ENCODE measurements around the gene DOCK1.

The DOCK1 gene

DNA sequence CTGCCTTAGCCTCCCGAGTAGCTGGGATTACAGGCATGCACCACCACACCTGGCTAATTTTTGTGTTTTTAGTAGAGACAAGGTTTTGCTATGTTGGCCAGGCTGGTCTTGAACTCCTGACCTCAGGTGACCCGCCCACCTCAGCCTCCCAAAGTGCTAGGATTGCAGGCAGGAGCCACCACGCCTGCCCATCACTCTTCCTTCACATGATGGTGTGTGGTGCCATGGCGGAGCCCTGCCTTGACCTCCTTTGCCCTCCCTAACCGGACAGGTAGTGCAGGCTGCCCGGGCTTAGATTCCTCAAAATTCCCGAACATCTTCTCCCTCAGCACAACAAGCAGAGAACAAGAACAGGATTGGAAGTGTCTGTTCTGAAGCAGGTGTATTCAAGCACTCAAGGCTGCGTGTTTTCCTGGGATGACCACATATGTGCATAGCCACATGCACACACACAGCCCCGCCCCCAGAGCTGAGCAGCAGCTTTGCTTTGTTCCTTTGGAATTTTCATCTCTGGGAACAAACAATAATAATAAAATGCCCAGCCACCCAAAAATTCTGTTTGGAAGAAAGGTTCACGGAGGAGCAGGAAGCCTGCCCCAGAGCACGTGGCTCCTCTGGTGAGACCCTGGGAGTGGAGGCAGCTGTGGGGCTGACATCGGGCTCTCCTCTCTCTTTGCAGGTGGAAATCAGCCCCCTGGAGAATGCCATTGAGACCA is 512.6 kb downstream of the DOCK1 start:
- TF ChIP-seq, protein P1, sequence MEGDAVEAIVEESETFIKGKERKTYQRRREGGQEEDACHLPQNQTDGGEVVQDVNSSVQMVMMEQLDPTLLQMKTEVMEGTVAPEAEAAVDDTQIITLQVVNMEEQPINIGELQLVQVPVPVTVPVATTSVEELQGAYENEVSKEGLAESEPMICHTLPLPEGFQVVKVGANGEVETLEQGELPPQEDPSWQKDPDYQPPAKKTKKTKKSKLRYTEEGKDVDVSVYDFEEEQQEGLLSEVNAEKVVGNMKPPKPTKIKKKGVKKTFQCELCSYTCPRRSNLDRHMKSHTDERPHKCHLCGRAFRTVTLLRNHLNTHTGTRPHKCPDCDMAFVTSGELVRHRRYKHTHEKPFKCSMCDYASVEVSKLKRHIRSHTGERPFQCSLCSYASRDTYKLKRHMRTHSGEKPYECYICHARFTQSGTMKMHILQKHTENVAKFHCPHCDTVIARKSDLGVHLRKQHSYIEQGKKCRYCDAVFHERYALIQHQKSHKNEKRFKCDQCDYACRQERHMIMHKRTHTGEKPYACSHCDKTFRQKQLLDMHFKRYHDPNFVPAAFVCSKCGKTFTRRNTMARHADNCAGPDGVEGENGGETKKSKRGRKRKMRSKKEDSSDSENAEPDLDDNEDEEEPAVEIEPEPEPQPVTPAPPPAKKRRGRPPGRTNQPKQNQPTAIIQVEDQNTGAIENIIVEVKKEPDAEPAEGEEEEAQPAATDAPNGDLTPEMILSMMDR (IDR thresholded peaks at IDR 0.05; ENCODE audit: control insufficient read depth, insufficient read depth, low read depth, low read length, missing control alignments): no peak
- no peak for DNase-seq (ENCODE audit: low read depth)
- H3K4me3 ChIP-seq (ENCODE audit: control insufficient read depth, low read depth, low read length): no peak overlapping the region

DNA sequence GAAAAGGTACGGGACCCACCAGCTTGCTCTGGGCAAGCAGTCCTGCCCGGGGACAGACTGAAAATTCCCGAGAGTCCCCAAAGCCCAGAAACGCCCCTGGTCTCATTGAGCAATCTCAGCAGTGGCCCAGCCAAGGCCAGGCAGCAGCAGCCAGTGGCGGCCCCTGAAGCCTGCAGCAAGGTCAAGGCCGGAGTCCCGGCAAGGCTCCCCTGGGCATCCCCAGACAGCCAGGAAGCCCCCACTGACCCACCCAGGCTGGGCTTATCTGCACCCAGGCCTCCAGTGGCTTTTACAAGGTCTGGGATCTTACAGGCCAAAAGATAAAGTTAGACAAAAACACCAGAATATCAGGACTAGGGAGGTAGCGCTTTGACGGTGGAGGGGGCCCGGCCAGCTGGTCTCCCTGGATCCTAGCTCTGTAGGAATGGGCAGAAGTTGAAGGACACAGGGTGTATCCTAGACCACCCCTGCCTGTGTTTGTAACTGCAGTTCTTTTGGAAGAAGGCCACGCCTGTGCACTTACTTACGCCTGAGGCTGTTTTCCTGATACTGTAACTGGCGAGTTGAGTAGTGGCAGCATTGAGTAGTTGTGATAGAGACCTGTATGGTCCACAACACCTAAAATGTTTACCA is 513.4 kb downstream of the DOCK1 start:
- TF ChIP-seq, protein P1 (IDR thresholded peaks at IDR 0.05; ENCODE audit: control insufficient read depth, insufficient read depth, low read depth, low read length, missing control alignments): no peak
- H3K4me3 ChIP-seq (ENCODE audit: control insufficient read depth, low read depth, low read length): no peak overlapping the region
- no peak for DNase-seq (ENCODE audit: low read depth)

DNA sequence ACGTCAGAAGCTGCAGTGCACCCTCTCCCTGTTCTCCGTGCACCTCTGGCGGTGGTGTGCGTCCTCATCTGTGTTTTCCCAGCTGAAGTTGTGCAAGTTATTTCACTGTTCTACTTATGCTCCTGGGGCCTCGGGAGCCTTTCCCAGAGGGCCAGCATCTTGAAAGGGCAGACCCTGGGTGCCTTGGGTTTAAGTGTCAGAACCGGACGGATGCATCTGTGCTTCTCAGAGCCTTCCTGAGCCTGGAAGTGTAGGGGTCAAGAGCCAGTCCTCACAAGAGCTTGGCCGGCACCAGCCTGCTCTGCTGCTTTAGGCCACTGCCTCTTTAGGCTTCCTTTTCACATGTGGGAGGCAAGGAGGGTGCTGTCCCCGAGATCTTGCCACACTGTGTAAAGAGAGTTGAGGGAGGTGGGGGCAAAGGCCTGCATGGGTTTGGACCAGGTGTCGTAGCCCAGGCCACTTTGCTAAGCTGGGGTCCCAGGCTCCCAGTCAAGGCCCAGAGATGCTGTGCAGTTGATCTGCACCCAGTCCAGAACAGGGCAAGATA is 515.0 kb downstream of the DOCK1 start:
- H3K4me3 ChIP-seq (ENCODE audit: control insufficient read depth, low read depth, low read length): no peak overlapping the region
- TF ChIP-seq, protein P1 (IDR thresholded peaks at IDR 0.05; ENCODE audit: control insufficient read depth, insufficient read depth, low read depth, low read length, missing control alignments): no peak
- no peak for DNase-seq (ENCODE audit: low read depth)

DNA sequence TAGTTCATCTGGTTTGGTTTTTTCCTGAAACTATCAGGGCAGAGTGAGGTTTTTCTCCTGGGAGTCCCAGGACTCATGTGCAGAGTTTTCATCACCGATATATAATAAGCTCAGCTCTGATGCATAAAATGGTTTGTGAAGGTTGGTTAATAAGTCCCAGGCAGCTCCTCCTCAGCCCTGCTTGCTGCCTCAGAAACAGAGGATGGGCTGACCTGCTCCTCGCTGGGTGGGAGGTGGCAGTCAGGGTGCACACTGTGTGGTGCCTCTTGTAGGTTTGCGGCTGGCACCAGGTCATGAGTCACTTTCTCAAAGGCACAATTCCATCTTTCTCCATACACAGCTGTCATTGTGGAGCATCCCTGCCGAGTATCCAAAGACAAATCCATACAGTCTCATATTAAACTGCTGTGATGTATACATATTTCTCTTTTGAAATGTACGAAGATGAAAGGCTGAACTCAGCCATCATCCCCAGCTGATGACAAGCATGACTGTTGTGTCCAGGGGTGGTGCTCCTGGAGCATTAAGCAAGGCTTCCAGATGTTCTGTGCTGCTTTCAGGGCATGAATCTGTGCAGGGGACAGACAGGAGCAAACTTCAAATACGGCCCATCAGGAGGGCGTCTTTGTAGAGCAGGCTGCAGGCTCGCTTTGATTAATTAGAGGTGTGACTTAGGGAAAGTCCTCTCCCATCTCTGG is 518.1 kb downstream of the DOCK1 start:
- DNase-seq (ENCODE audit: low read depth): no peak
- no peak overlapping the region for H3K4me3 ChIP-seq (ENCODE audit: control insufficient read depth, low read depth, low read length)

DNA sequence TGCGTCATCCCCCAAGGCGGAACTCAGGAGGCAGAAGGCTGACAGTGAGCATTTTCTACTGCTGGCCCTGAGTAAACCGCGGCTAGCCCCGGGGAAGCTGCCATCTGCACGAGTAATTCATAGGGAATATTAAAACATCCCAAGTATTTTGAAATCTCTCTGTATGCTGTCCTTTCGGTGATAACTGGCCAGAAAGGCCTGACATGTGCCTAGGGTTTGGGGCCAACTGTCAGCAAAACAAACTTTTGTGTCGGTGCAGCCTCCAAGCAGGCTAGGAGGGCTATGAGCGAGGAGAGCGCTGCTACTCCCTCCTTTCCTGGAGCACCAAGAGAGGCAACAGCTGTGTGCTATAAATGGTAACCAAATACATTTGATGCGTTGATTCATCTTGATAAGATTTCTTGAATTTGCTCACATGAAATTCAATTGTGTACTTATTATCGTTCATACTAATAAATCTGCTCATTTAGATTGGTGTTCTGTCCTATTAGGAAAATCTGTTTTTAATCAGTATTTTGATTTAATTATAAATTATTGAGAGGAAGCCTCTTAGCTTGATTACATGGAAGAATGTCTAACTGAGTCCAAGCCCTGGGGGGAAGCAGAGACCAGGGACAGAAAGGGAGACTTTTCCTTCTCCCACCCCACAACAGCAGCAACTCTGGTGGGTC is 519.5 kb downstream of the DOCK1 start:
- no peak for DNase-seq (ENCODE audit: low read depth)
- TF ChIP-seq, protein P1 (IDR thresholded peaks at IDR 0.05; ENCODE audit: control insufficient read depth, insufficient read depth, low read depth, low read length, missing control alignments): no peak
- no peak overlapping the region for H3K4me3 ChIP-seq (ENCODE audit: control insufficient read depth, low read depth, low read length)

More for the DNA sequence above, 518.1 kb downstream of the DOCK1 start:
- TF ChIP-seq, protein P1 (IDR thresholded peaks at IDR 0.05; ENCODE audit: control insufficient read depth, insufficient read depth, low read depth, low read length, missing control alignments): no peak

DNA sequence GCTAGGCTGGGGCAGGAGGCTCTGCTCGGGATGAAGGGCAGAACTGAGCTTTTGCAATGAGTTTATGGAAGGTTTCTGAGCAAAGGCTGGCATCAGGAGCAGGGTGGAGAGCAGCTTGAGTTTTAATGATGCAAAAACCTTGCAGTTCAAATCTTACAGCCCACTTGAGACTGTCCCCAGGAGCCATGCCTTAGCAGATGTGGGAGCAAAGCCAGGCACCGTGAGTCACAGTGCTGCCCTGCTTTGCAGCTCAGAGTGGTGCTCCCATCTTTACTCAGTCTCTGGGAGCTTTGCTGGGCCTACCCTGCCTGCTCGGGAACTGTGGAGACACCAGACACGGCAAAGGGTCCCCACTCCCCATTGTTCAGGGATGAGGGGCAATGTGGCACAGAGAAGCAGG is 521.5 kb downstream of the DOCK1 start:
- H3K4me3 ChIP-seq (ENCODE audit: control insufficient read depth, low read depth, low read length): no peak overlapping the region
- TF ChIP-seq, protein P1 (IDR thresholded peaks at IDR 0.05; ENCODE audit: control insufficient read depth, insufficient read depth, low read depth, low read length, missing control alignments): no peak
- no peak for DNase-seq (ENCODE audit: low read depth)
